Liver (tissue), 3 donors: ENCODE measurements around the gene NUP205.

Experiments used
- ATF3 ChIP-seq: IDR thresholded peaks from 2 replicates; pipeline ENCODE4 v1.6.1; 2016; ENCODE audit warnings: antibody characterized with exemption
- FOXA1 ChIP-seq: IDR thresholded peaks from 2 replicates; pipeline ENCODE4 v1.6.1; 2016; ENCODE audit warnings: antibody characterized with exemption
- GABPA ChIP-seq, 2 donors: IDR thresholded peaks in 1 of 2; conservative IDR thresholded peaks in 1 of 2; 2 replicates each; pipeline ENCODE4 v1.6.1; 2016; ENCODE audit warnings: antibody characterized with exemption in 2 of 2, mild to moderate bottlenecking in 1 of 2, moderate library complexity in 1 of 2
- JUND ChIP-seq, 2 donors: IDR thresholded peaks; 2 replicates each; pipeline ENCODE4 v1.6.1; 2016; ENCODE audit warnings: antibody characterized with exemption in 2 of 2
- REST ChIP-seq: IDR thresholded peaks from 2 replicates; pipeline ENCODE4 v1.6.1; 2016; ENCODE audit warnings: antibody characterized with exemption, mild to moderate bottlenecking
- RXRA ChIP-seq, 2 donors: IDR thresholded peaks; 2 replicates each; pipeline ENCODE4 v1.6.1; 2017 to 2018; ENCODE audit warnings: antibody characterized with exemption in 2 of 2, mild to moderate bottlenecking in 1 of 2
- SP1 ChIP-seq: IDR thresholded peaks from 2 replicates; pipeline ENCODE4 v1.6.1; 2018; ENCODE audit warnings: antibody characterized with exemption, mild to moderate bottlenecking
- TAF1 ChIP-seq: conservative IDR thresholded peaks from 2 replicates; pipeline ENCODE4 v1.6.1; 2016; ENCODE audit warnings: antibody characterized with exemption, mild to moderate bottlenecking
- YY1 ChIP-seq: IDR thresholded peaks from 2 replicates; pipeline ENCODE4 v1.6.1; 2016; ENCODE audit warnings: antibody characterized with exemption, mild to moderate bottlenecking
- TF ChIP-seq, protein P1 (sequence below): fragments of 150-350 bp; IDR thresholded peaks from 2 replicates; pipeline ENCODE4 v1.5.1; 2017; ENCODE audit warnings: improper control_type of control experiment, low read depth, low read length; ENCODE audit not compliant: missing input control
- TF ChIP-seq, protein P2 (sequence below): IDR thresholded peaks from 2 replicates; pipeline ENCODE4 v1.6.1; 2016; ENCODE audit warnings: antibody characterized with exemption
- donor health status: healthy.
- donor health status: healthy.

GRCh38 chr7:135552148-135552547, 5.6 kb upstream of the NUP205 start:
- TF ChIP-seq, protein P1, sequence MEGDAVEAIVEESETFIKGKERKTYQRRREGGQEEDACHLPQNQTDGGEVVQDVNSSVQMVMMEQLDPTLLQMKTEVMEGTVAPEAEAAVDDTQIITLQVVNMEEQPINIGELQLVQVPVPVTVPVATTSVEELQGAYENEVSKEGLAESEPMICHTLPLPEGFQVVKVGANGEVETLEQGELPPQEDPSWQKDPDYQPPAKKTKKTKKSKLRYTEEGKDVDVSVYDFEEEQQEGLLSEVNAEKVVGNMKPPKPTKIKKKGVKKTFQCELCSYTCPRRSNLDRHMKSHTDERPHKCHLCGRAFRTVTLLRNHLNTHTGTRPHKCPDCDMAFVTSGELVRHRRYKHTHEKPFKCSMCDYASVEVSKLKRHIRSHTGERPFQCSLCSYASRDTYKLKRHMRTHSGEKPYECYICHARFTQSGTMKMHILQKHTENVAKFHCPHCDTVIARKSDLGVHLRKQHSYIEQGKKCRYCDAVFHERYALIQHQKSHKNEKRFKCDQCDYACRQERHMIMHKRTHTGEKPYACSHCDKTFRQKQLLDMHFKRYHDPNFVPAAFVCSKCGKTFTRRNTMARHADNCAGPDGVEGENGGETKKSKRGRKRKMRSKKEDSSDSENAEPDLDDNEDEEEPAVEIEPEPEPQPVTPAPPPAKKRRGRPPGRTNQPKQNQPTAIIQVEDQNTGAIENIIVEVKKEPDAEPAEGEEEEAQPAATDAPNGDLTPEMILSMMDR = no peak
- TF ChIP-seq FOXA1 (no peak), GABPA (IDR thresholded peaks at IDR 0.05 in 1 of 2, conservative IDR thresholded peaks at IDR 0.05 in 1 of 2) (no peak), JUND (IDR thresholded peaks at IDR 0.05) (no peak), YY1 (no peak), SP1 (no peak), TAF1 (no peak), REST (no peak), ATF3 (no peak), RXRA (IDR thresholded peaks at IDR 0.05) (no peak)
- TF ChIP-seq, protein P2, sequence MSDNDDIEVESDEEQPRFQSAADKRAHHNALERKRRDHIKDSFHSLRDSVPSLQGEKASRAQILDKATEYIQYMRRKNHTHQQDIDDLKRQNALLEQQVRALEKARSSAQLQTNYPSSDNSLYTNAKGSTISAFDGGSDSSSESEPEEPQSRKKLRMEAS = no peak
